ENCODE data around the gene SRSF1. TPM values are rescaled to one million over a fixed set of nuclear protein-coding genes. Genes with fewer than 3 reads are reported as not detected.

Gene SRSF1
- total RNA-seq, result 100 to 1,000 TPM; 284 to 293 TPM

GRCh38 chr17:58006924-58007780, at the start of gene SRSF1:
TSS of gene SRSF1 (minus strand) at chr17:58007246. CDS start at chr17:58007137, 109 bp downstream.

GRCh38 chr17:57987581-57988300, 19.3 kb downstream of the SRSF1 start, which contains the start of gene VEZF1:
TSS of gene VEZF1 (minus strand) at chr17:57988254. CDS start at chr17:57988111, 143 bp downstream.

GRCh38 chr17:57955183-57955931, 51.7 kb downstream of the SRSF1 start, which contains the start of gene CUEDC1:
TSS of gene CUEDC1 (minus strand) at chr17:57955412. CDS start at chr17:57885564, 69,848 bp downstream.

Other genes with a start within 250 kb of the SRSF1 start
- gene MRPS23, start 157.2 kb downstream of the SRSF1 start, total RNA-seq, result 10 to 100 TPM; 30.2 to 36.1 TPM
- not detected for gene CUEDC1, start 51.8 kb downstream of the SRSF1 start, total RNA-seq
- gene VEZF1, start 19.0 kb downstream of the SRSF1 start, total RNA-seq, result 10 to 100 TPM; 48.9 to 50.1 TPM
- gene DYNLL2, start 76.2 kb upstream of the SRSF1 start, total RNA-seq, result 10 to 100 TPM; 29.6 to 29.9 TPM
- under 1 TPM; 0.86 to 0.91 TPM for gene OR4D1, start 141.1 kb upstream of the SRSF1 start, total RNA-seq
- gene OR4D2, start 159.7 kb upstream of the SRSF1 start, total RNA-seq, result not detected
- gene EPX, start 185.5 kb upstream of the SRSF1 start, total RNA-seq, result not detected
- gene MKS1, start 212.0 kb upstream of the SRSF1 start, total RNA-seq, result 10 to 100 TPM; 16.2 to 18.7 TPM
- not detected for gene LPO, start 231.3 kb upstream of the SRSF1 start, total RNA-seq